A673 (cell line): ENCODE results near the gene TMEM121B. TPM values are rescaled to one million over a fixed set of nuclear protein-coding genes. Genes with fewer than 3 reads are reported as not detected.

Experiments used
- BruUV-seq: library from RNA; stranded (reverse); fragments of 400-500 nt; replicated peaks from 2 replicates; lab custom pipeline; 2021; lab: Mats Ljungman, UMichigan
- CTCF ChIA-PET: fragments of 300-600 bp; sonication (Branson Sonifier 250); formaldehyde crosslinking; loops from one replicate; lab custom pipeline; 2022; ENCODE audit warnings: antibody characterized with exemption; lab: Charles Lee
- POLR2A ChIA-PET: fragments of 300-600 bp; sonication (Branson Sonifier 250); formaldehyde crosslinking; loops from one replicate; lab custom pipeline; 2022; ENCODE audit warnings: antibody characterized with exemption; ENCODE audit not compliant: low non-redundant PET; lab: Charles Lee
- DNase-seq: peaks from one replicate; pipeline ENCODE4 v3.0.0-alpha.2; 2015; ENCODE audit warnings: low spot score
- H3K27ac ChIP-seq: fragments of 200-600 bp; sonication (generic); 2 replicates; pipeline ENCODE4 v1.5.1; 2016; ENCODE audit warnings: mixed run types, low read depth, mild to moderate bottlenecking, mixed read lengths, antibody characterized with exemption, low read length; ENCODE audit not compliant: poor library complexity, severe bottlenecking
- H3K27me3 ChIP-seq: fragments of 200-600 bp; sonication (generic); replicated peaks from 2 replicates; pipeline ENCODE4 v1.6.1; 2017; ENCODE audit warnings: mixed run types, low read depth, mild to moderate bottlenecking, mixed read lengths, antibody characterized with exemption, low read length; ENCODE audit not compliant: insufficient read depth, poor library complexity
- H3K36me3 ChIP-seq: fragments of 200-600 bp; sonication (generic); 2 replicates; pipeline ENCODE4 v1.6.1; 2016; ENCODE audit warnings: mixed run types, mild to moderate bottlenecking, mixed read lengths, antibody characterized with exemption, low read length; ENCODE audit not compliant: insufficient read depth, poor library complexity, severe bottlenecking
- H3K4me1 ChIP-seq: fragments of 200-600 bp; sonication (generic); 2 replicates; pipeline ENCODE4 v1.6.1; 2017; ENCODE audit warnings: mixed run types, mild to moderate bottlenecking, mixed read lengths, antibody characterized with exemption, low read length; ENCODE audit not compliant: insufficient read depth, poor library complexity, severe bottlenecking
- H3K4me3 ChIP-seq: fragments of 200-600 bp; sonication (generic); 2 replicates; pipeline ENCODE4 v1.5.1; 2016; ENCODE audit warnings: low read depth, mixed run types, mild to moderate bottlenecking, mixed read lengths, low read length; ENCODE audit not compliant: poor library complexity, severe bottlenecking
- H3K9me3 ChIP-seq: fragments of 200-600 bp; sonication (generic); 2 replicates; pipeline ENCODE4 v1.6.1; 2016; ENCODE audit warnings: mixed run types, low read depth, mild to moderate bottlenecking, mixed read lengths, antibody characterized with exemption, low read length; ENCODE audit not compliant: poor library complexity, severe bottlenecking
- EZH2 ChIP-seq: fragments of 200-600 bp; sonication (generic); IDR thresholded peaks from 2 replicates; pipeline ENCODE4 v1.6.1; 2017; ENCODE audit warnings: borderline replicate concordance, low read depth, mild to moderate bottlenecking, mixed read lengths, antibody characterized with exemption, low read length; ENCODE audit not compliant: poor library complexity, severe bottlenecking
- intact Hi-C: fragments of 100-400 bp; cut with micrococcal nuclease; formaldehyde crosslinking; loops from one replicate; pipeline ENCODE4 v1.10.0; 2022; ENCODE audit not compliant: unreplicated experiment
- total RNA-seq: library from RNA; stranded (reverse); gene quantifications from 2 replicates; pipeline ENCODE4 v1.2.3, GENCODE V29; 2021
- TF ChIP-seq, protein P1 (sequence below): fragments of 300-800, 200-600 bp; sonication (generic); conservative IDR thresholded peaks from 2 replicates; pipeline ENCODE4 v1.5.1; 2017; ENCODE audit warnings: low read depth, mild to moderate bottlenecking, antibody characterized with exemption, low read length, moderate library complexity, mixed read lengths

TMEM121B gene
- total RNA-seq, 1 experiment from 2014 or later, result 2.5 TPM

DNA sequence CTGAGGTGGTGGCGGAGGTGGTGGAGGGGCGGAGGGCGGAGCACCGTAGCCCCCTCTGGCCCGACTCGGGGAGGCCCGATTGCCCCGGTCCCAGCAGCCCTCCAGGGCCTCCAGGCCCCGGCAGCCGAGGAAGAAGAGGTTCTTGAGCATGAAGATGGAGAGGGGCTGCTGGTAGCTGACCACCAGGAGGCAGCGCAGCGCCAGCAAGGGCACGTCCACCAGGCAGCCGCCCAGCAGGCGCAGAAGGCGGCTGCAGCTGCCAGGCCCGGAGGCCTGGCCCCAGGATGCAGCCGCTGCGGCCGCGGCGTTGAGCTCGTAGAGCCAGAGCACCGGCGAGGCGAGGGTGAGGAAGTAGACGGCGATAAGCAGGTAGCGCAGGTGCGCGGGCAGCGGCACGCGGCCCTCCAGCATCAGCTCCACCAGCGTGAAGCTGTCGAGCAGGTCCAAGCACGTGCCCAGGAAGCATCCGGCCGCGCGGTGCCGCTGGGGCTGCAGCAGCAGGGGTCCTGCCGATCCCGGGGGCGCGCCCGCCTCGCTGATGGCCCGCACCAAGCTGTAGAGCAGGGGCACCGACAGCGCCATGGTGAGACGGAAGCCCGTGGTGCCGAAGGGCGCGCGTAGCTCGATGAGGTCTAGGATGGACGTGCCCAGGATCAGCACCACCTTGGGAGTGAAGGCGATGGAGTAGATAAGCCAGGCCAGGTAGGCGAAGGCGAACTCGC, 1.5 kb downstream of the TMEM121B start:
- Histone ChIP-seq H3K36me3 (no peaks in the 10 kb centered on the region), H3K9me3 (no peaks in the 10 kb centered on the region), H3K4me3 (no peak overlapping the region), H3K4me1 (no peaks in the 10 kb centered on the region), H3K27me3 (no peaks in the 10 kb centered on the region), H3K27ac (no peak overlapping the region)
- no TSS peak for BruUV-seq
- TF ChIP-seq EZH2, result no peak
- TF ChIP-seq, protein P1, sequence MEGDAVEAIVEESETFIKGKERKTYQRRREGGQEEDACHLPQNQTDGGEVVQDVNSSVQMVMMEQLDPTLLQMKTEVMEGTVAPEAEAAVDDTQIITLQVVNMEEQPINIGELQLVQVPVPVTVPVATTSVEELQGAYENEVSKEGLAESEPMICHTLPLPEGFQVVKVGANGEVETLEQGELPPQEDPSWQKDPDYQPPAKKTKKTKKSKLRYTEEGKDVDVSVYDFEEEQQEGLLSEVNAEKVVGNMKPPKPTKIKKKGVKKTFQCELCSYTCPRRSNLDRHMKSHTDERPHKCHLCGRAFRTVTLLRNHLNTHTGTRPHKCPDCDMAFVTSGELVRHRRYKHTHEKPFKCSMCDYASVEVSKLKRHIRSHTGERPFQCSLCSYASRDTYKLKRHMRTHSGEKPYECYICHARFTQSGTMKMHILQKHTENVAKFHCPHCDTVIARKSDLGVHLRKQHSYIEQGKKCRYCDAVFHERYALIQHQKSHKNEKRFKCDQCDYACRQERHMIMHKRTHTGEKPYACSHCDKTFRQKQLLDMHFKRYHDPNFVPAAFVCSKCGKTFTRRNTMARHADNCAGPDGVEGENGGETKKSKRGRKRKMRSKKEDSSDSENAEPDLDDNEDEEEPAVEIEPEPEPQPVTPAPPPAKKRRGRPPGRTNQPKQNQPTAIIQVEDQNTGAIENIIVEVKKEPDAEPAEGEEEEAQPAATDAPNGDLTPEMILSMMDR, result peak; percentile 50
- ChIA-PET POLR2A (no interaction called here), CTCF (no interaction called here)
- DNase-seq, result peak; percentile 23
- intact Hi-C loops, result loop anchor here (10.0 kb wide), 1 partner anchor 385 kb away; no protein-coding TSS in a partner anchor

DNA sequence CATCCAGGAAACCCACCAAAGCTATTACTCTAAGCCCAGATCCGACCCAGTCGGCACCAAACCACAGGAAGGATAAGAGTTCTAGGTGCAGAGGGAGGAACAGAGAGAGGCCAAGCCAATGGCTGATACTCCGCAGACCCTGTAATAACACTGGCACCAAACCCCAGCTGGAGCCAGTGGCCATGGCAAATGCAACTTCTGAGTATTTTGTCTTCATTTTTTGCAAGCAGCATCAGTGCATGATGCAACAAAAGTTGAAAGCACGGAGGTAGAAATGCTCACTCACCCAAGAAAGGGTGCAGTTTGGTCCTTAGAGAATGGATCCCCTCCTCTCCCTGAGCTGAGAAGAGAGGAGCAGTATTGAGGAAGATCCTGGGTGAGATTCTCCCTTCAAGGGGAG, 2.8 kb downstream of the TMEM121B start:
- ChIA-PET POLR2A (no interaction called here), CTCF (no interaction called here)
- no peaks in the 10 kb centered on the region for H3K27me3 ChIP-seq
- no peak for DNase-seq
- no peak overlapping the region for H3K4me3 ChIP-seq
- H3K9me3 ChIP-seq, result no peaks in the 10 kb centered on the region
- no peak overlapping the region for H3K27ac ChIP-seq
- intact Hi-C loops, result loop anchor here (10.0 kb wide), 1 partner anchor 386 kb away; no protein-coding TSS in a partner anchor
- BruUV-seq, result no TSS peak
- H3K36me3 ChIP-seq, result no peaks in the 10 kb centered on the region
- TF ChIP-seq, protein P1, result no peak
- no peak for TF ChIP-seq EZH2
- no peaks in the 10 kb centered on the region for H3K4me1 ChIP-seq

DNA sequence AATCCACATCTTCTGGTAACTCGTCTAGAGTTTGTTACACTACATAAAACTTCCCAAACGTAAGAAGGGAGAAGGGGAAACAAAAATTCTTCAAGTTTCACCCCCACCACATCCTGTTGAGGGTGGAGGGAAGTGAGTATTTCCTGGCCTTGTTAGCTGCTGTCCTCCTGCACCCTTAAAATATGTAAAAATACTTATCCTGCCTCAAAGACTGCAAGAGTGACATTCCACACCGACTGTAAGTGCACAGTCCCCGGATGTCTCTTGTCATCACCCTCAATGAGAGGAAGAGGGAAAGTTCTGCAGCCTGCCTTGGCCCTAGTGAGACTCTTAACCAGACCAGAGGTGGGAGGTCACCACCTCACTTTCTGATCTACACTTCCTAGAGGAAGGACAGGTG, 3.3 kb downstream of the TMEM121B start:
- ChIA-PET CTCF (no interaction called here), POLR2A (no interaction called here)
- H3K27me3 ChIP-seq, result no peaks in the 10 kb centered on the region
- no peaks in the 10 kb centered on the region for H3K9me3 ChIP-seq
- no peaks in the 10 kb centered on the region for H3K36me3 ChIP-seq
- H3K4me1 ChIP-seq, result no peaks in the 10 kb centered on the region
- BruUV-seq, result no TSS peak
- intact Hi-C loops, result loop anchor here (10.0 kb wide), 1 partner anchor 387 kb away; no protein-coding TSS in a partner anchor
- no peak overlapping the region for H3K27ac ChIP-seq
- no peak for TF ChIP-seq EZH2
- TF ChIP-seq, protein P1, result no peak
- no peak for DNase-seq
- no peak overlapping the region for H3K4me3 ChIP-seq
